ENCODE data around the gene ECT2L. TPM values are rescaled to one million over a fixed set of nuclear protein-coding genes. Genes with fewer than 3 reads are reported as not detected.

ECT2L gene
- total RNA-seq, 1 experiment from 2014 or later = not detected

DNA sequence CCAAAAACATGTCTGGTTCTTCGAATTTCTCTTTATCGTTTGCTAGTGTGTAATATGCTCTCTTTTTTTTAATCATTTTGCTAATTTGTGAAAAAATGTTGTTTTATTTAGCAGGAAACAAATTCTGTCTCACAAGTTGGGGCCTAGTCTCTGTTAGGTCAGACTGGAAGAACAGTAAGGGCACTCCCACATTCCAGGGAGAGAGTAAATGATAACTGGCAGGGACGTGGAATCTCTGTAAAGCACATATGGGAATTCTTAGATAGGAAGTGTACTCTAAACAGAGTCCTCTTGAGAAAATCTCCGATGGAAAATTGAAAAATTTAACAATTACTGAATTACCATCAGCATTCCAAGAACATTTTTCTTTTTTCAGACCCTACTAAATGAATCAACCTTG, 38.8 kb upstream of the ECT2L start:
- TF ChIP-seq, protein P1, sequence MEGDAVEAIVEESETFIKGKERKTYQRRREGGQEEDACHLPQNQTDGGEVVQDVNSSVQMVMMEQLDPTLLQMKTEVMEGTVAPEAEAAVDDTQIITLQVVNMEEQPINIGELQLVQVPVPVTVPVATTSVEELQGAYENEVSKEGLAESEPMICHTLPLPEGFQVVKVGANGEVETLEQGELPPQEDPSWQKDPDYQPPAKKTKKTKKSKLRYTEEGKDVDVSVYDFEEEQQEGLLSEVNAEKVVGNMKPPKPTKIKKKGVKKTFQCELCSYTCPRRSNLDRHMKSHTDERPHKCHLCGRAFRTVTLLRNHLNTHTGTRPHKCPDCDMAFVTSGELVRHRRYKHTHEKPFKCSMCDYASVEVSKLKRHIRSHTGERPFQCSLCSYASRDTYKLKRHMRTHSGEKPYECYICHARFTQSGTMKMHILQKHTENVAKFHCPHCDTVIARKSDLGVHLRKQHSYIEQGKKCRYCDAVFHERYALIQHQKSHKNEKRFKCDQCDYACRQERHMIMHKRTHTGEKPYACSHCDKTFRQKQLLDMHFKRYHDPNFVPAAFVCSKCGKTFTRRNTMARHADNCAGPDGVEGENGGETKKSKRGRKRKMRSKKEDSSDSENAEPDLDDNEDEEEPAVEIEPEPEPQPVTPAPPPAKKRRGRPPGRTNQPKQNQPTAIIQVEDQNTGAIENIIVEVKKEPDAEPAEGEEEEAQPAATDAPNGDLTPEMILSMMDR (conservative IDR thresholded peaks at IDR 0.05) = no peak
- Histone ChIP-seq H3K27ac (ENCODE audit: insufficient read length, low read depth, low read length) (no peak overlapping the region), H4K5ac (ENCODE audit: insufficient read length, low read depth, low read length) (no peak overlapping the region), H2BK120ac (ENCODE audit: low read depth, low read length, poor library complexity, severe bottlenecking) (no peak overlapping the region), H4K20me1 (ENCODE audit: control insufficient read depth, insufficient read depth, insufficient read length) (no peaks in the 10 kb centered on the region), H2BK15ac (ENCODE audit: low read depth, low read length) (no peak overlapping the region), H3K18ac (ENCODE audit: insufficient read length, low read depth, low read length) (no peak overlapping the region), H3K23me2 (ENCODE audit: insufficient read length, low read depth, low read length, poor library complexity, severe bottlenecking) (no peaks in the 10 kb centered on the region), H2BK12ac (ENCODE audit: insufficient read length, low read depth, low read length) (no peak overlapping the region), H3K14ac (ENCODE audit: insufficient read depth, low read length) (no peak overlapping the region), H3K27me3 (ENCODE audit: insufficient read depth, low read length) (no peaks in the 10 kb centered on the region), H4K8ac (replicated peaks; ENCODE audit: insufficient read length, low read depth, low read length) (no peak overlapping the region), H4K91ac (ENCODE audit: insufficient read length, low read depth, low read length) (no peak overlapping the region), H3K4ac (ENCODE audit: low read depth, low read length) (no peak overlapping the region), H3K4me1 (ENCODE audit: insufficient read depth, low read length) (no peaks in the 10 kb centered on the region), H3K9me3 (ENCODE audit: control insufficient read depth, low read depth, low read length) (no peaks in the 10 kb centered on the region), H3T11ph (ENCODE audit: low read length) (no peak overlapping the region), H3K23ac (ENCODE audit: insufficient read length, low read depth, low read length) (no peak overlapping the region), H3K9ac (ENCODE audit: extremely low read depth, insufficient read length, low read length) (no peak overlapping the region), H2AK5ac (ENCODE audit: insufficient read length, low read length) (no peak overlapping the region), H2BK20ac (ENCODE audit: low read depth, low read length, poor library complexity, severe bottlenecking) (no peak overlapping the region), H3K4me2 (ENCODE audit: insufficient read depth, insufficient read length, low read length) (no peak overlapping the region), H2AFZ (ENCODE audit: low read length) (no peak overlapping the region), H2BK5ac (ENCODE audit: insufficient read length, low read length) (no peak overlapping the region), H3K79me1 (ENCODE audit: insufficient read depth, low read depth, low read length, poor library complexity, severe bottlenecking) (no peaks in the 10 kb centered on the region), H3K56ac (ENCODE audit: insufficient read length, low read depth, low read length) (no peak overlapping the region), H3K79me2 (ENCODE audit: insufficient read depth, low read length) (no peaks in the 10 kb centered on the region)
- Mint-ChIP-seq H3K27ac (no peak overlapping the region), H3K27me3 (ENCODE audit: low read depth) (no peaks in the 10 kb centered on the region), H3K4me1 (peaks cover 0 to under 1% of the 10 kb centered on the region in 2 experiments; a peak in 2 of 4 replicates), H3K9me3 (no peaks in the 10 kb centered on the region; a peak in 1 of 5 replicates), H3K36me3 (ENCODE audit: insufficient read depth in 1 of 3, low read depth in 3 of 3) (no peaks in the 10 kb centered on the region), H3K4me3 (no peak overlapping the region)
- WGBS (ENCODE audit: extremely low coverage, insufficient read length, low lambda C conversion rate) = no CpG with 5 or more reads among the region's 4 CpGs
- no peak for DNase-seq
